Astrocyte of the spinal cord (primary cell): ENCODE results near the gene DAPK2.

Experiments
- DNase-seq: peaks from one replicate; pipeline ENCODE4 v3.0.0; 2011; ENCODE audit warnings: low read depth, low spot score
- H3K4me3 ChIP-seq: 2 replicates; pipeline ENCODE4 v1.5.1; 2011; ENCODE audit warnings: low read depth, mild to moderate bottlenecking, low read length, moderate library complexity
- in situ Hi-C: cut with HindIII; loops from 2 replicates; pipeline ENCODE4 v1.10.0; 2017; ENCODE audit warnings: low sequenced_read_pairs
- TF ChIP-seq, protein P1 (sequence below): IDR thresholded peaks from 2 replicates; pipeline ENCODE4 v1.5.1; 2012; ENCODE audit warnings: low read depth, mild to moderate bottlenecking, low read length, inconsistent platforms

The DAPK2 gene

GRCh38 chr15:63972801-63973200 is 73.5 kb downstream of the DAPK2 start:
- no peak for DNase-seq
- in situ Hi-C loops: no loop called here
- H3K4me3 ChIP-seq: no peak overlapping the region
- TF ChIP-seq, protein P1, sequence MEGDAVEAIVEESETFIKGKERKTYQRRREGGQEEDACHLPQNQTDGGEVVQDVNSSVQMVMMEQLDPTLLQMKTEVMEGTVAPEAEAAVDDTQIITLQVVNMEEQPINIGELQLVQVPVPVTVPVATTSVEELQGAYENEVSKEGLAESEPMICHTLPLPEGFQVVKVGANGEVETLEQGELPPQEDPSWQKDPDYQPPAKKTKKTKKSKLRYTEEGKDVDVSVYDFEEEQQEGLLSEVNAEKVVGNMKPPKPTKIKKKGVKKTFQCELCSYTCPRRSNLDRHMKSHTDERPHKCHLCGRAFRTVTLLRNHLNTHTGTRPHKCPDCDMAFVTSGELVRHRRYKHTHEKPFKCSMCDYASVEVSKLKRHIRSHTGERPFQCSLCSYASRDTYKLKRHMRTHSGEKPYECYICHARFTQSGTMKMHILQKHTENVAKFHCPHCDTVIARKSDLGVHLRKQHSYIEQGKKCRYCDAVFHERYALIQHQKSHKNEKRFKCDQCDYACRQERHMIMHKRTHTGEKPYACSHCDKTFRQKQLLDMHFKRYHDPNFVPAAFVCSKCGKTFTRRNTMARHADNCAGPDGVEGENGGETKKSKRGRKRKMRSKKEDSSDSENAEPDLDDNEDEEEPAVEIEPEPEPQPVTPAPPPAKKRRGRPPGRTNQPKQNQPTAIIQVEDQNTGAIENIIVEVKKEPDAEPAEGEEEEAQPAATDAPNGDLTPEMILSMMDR: no peak

DNA sequence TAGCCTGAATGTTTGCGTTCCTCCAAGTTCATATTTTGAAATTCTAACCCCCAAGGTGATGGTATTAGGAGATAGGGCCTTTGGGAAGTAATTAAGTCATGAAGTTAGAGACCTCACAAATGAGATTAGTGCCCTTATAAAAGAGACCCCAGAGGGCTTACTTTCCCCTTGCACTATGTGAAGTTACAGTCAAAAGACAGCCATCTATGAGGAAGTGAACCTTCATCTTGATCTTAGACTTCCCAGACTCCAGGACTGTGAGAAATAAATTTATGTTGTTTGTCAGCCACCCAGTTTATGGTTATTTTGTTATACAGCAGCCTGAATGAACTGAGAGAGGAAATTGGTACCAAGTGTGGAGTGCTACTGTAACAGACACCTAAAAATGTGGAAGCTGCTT is 74.4 kb downstream of the DAPK2 start:
- TF ChIP-seq, protein P1: no peak
- DNase-seq: no peak
- no peak overlapping the region for H3K4me3 ChIP-seq
- in situ Hi-C loops: no loop called here

DNA sequence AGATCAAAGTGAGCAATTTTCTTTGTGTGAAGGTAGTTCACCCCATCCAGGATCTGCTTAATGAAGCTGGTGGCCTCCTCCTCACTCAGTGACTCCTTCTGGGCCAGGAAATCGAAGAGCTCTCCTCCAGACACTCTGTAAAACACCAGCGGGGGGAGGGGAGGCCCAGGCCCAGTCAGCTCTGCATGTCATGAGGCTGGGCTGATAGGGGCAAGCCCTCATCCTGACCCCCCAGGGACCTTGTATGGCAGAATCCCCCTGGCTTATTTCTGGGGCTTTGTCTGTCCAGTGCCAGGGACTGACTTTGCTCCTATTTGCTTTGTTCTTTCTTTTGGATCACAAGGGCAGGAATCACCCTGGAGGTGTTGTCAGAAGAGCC is 74.9 kb downstream of the DAPK2 start:
- in situ Hi-C loops: no loop called here
- DNase-seq: no peak
- no peak overlapping the region for H3K4me3 ChIP-seq
- TF ChIP-seq, protein P1: no peak

DNA sequence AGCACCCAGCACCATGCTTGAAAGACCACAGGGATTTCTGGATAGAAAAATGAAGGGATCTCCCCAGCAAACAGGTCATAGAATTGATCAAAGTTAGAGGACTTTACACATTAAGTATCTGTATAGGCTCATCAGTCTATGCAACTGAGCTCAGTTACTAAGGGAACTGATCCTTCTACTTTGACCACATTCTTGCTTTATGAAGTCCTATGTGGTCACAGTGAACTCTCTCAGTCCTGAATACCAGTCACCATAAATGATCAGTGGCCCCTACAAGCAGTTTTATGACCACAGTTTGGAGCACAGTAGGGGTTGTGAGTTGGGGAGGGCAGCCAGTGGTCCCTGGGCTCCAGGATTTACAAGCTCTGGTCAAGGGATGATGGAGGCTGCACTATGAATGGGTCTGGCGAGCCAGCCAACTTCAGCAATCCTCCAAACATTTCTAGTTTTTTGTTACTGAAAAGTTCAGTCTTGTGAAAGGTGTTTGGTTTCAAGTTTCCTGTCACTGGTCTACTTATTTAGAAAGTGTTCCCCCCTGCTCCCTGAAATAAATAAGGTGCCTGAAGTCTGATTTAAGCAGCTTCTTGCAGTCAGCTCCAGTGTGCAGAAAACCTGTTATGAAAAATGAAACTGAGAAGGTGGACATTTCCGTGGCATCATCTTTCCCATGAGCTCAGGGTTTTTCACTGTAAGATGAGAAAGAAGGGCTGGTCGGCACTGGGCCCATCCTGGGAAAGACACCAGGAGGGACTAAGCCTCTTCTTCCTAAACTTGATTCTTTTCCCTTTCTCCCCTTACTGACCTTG is 75.5 kb downstream of the DAPK2 start:
- H3K4me3 ChIP-seq: no peak overlapping the region
- DNase-seq: no peak
- TF ChIP-seq, protein P1: no peak
- in situ Hi-C loops: no loop called here

GRCh38 chr15:63969652-63970421 is 76.4 kb downstream of the DAPK2 start:
- TF ChIP-seq, protein P1: no peak
- DNase-seq: no peak
- no peak overlapping the region for H3K4me3 ChIP-seq
- in situ Hi-C loops: no loop called here

DNA sequence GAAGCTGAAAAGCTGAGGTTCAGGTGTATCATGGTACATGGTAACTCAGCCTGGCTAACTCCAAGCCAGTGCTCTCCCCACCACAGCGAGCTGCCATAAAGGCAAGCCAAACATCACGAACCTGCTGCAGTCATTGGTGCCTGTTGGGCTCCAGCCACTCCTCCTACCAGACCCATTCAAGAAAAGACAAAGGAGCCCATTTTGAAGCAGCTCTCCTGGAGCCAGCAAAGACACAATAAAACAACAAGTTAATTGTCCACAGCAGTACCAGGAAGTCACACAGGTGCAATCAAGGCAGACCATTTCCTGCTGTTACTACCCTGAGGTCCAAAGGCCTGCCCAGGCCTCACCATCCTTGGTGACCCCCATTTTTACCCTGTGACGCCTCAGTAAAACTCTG is 77.6 kb downstream of the DAPK2 start:
- in situ Hi-C loops: no loop called here
- no peak overlapping the region for H3K4me3 ChIP-seq
- TF ChIP-seq, protein P1: no peak
- DNase-seq: no peak
